ENCODE data around the gene ACTN4. TPM values are rescaled to one million over a fixed set of nuclear protein-coding genes. Genes with fewer than 3 reads are reported as not detected.
A peak's percentile ranks its signal among the peaks of the same experiment; 100 is the strongest.

The ACTN4 gene
- total and polyA plus RNA-seq, 2 donors (not counting 3 experiments of a cell fraction or from before 2014, with no cell fraction given): 313 to 748 TPM

- no peaks in the 10 kb centered on the region for H3K9me3 ChIP-seq (replicated peaks; ENCODE audit: control insufficient read depth, insufficient read depth, low read length)
- H3K9ac ChIP-seq (replicated peaks; ENCODE audit: extremely low read depth, insufficient read depth, low read length): no peak overlapping the region
- CTCF ChIA-PET: interaction anchor here (1.0 to 2.0 kb wide), 7 partner anchors 15 to 48 kb away, joined by 3 to 10 read pairs (median 6); no protein-coding TSS in a partner anchor
- no peaks in the 10 kb centered on the region for H4K20me1 ChIP-seq (replicated peaks; ENCODE audit: control insufficient read depth, extremely low read depth, insufficient read depth, low read length)
- no TSS peak for BruUV-seq (replicated peaks)
- no peaks in the 10 kb centered on the region for H3K9me1 ChIP-seq (replicated peaks; ENCODE audit: control insufficient read depth, extremely low read depth, insufficient read depth, low read length)
- peaks cover 84% of the 10 kb centered on the region for H3K79me2 ChIP-seq (ENCODE audit: control insufficient read depth, insufficient read depth, low read length)
- H3K4me1 ChIP-seq (ENCODE audit: control insufficient read depth, extremely low read depth, insufficient read depth, low read length): peaks cover 66% of the 10 kb centered on the region
- H3K27ac ChIP-seq (ENCODE audit: insufficient read depth, low read depth, low read length): peak overlapping the region; percentile 90
- dilution Hi-C loops (cut with MboI; ENCODE audit: extremely low pct_ligation_motif_present, low sequenced_read_pairs): no loop called here
- no peaks in the 10 kb centered on the region for H3K36me3 ChIP-seq (ENCODE audit: control insufficient read depth in 2 of 2, extremely low read depth in 1 of 2, insufficient read depth in 2 of 2, low read length in 2 of 2)
- no peak overlapping the region for H3K4me2 ChIP-seq (ENCODE audit: insufficient read depth, low read length)
- H2AFZ ChIP-seq (ENCODE audit: low read depth, low read length): no peak overlapping the region
- TF ChIP-seq MYC (IDR thresholded peaks at IDR 0.05; ENCODE audit: low read depth, low read length) (no peak), GATA2 (IDR thresholded peaks at IDR 0.05; ENCODE audit: insufficient read depth, insufficient read length, low read depth, low read length) (no peak), JUN (IDR thresholded peaks at IDR 0.05; ENCODE audit: borderline replicate concordance, insufficient read depth, insufficient read length, low read depth) (no peak), POLR2AphosphoS5 (IDR thresholded peaks at IDR 0.05; ENCODE audit: insufficient read depth, low read depth, low read length) (no peak), POLR2A (IDR thresholded peaks at IDR 0.05; ENCODE audit: low read depth, low read length) (no peak), MAX (IDR thresholded peaks at IDR 0.05; ENCODE audit: insufficient read depth, insufficient read length) (no peak), EZH2 (IDR thresholded peaks at IDR 0.05; ENCODE audit: borderline replicate concordance, low read depth, low read length, severe bottlenecking) (no peak), FOS (IDR thresholded peaks at IDR 0.05; ENCODE audit: borderline replicate concordance, insufficient read depth, low read length) (no peak)
- TF ChIP-seq, protein P1, sequence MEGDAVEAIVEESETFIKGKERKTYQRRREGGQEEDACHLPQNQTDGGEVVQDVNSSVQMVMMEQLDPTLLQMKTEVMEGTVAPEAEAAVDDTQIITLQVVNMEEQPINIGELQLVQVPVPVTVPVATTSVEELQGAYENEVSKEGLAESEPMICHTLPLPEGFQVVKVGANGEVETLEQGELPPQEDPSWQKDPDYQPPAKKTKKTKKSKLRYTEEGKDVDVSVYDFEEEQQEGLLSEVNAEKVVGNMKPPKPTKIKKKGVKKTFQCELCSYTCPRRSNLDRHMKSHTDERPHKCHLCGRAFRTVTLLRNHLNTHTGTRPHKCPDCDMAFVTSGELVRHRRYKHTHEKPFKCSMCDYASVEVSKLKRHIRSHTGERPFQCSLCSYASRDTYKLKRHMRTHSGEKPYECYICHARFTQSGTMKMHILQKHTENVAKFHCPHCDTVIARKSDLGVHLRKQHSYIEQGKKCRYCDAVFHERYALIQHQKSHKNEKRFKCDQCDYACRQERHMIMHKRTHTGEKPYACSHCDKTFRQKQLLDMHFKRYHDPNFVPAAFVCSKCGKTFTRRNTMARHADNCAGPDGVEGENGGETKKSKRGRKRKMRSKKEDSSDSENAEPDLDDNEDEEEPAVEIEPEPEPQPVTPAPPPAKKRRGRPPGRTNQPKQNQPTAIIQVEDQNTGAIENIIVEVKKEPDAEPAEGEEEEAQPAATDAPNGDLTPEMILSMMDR (IDR thresholded peaks at IDR 0.05; ENCODE audit: extremely low read depth in 1 of 2, insufficient read depth in 1 of 2, low read depth in 1 of 2, low read length in 2 of 2): no peak
- H3K4me3 ChIP-seq (replicated peaks in 1 of 3; ENCODE audit: insufficient read depth in 1 of 3, low read depth in 1 of 3, low read length in 3 of 3): no peak overlapping the region
- no peak for FAIRE-seq
- intact Hi-C loops (cut with micrococcal nuclease): no loop called here
- DNase-seq (ENCODE audit: low read depth, low spot score): no peak
- no peaks in the 10 kb centered on the region for H3K27me3 ChIP-seq (ENCODE audit: control insufficient read depth in 2 of 2, insufficient read depth in 2 of 2, low read length in 2 of 2)
- POLR2A ChIA-PET: no interaction called here
Observed at GRCh38 chr19:38682195-38682867, 34.9 kb downstream of the ACTN4 start.
